ENCODE measurements around the gene TUBGCP2.
"Not testable (repeated sequence)": the region's sequence is repeated elsewhere in the genome, so short reads cannot be mapped to it uniquely, and the experiment has no call there.

The TUBGCP2 gene

DNA sequence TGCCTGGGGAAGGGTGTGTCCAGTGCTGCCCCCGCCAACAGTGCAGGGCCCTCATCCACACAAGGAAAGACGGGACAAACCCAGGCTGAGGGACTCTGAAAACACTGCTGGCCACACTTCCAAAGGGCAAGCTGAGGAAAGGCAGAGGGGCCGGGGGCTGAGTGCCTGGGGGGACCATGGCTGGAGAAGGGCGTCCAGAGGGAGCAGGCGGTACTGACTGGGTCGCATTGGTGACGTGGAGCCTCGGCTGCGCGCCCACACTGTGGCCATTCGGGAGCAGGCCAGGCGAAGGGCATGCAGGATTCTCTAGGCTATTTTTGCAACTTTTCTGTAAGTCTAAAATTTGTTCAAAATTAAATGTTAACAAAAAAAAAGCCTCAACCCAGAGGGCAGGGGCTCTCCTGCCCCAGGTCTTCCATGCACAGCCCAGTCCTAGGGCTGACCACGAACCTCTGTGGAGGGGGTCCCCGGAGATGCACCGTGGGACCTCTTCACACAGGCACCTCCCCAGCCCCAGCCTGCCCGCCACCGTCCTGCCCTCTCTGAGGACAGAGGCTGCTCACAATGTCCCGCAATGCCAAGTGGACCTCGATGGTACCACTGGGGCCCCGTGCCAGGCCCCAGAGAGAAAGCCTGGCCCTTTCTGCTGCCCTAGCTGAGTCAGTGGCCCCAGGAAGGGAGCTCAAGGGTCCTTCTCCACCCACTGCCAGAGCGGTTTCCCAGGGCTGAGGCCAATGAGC, 42.4 kb downstream of the TUBGCP2 start:
- no peak for DNase-seq (ENCODE audit: low read depth in 2 of 2)

DNA sequence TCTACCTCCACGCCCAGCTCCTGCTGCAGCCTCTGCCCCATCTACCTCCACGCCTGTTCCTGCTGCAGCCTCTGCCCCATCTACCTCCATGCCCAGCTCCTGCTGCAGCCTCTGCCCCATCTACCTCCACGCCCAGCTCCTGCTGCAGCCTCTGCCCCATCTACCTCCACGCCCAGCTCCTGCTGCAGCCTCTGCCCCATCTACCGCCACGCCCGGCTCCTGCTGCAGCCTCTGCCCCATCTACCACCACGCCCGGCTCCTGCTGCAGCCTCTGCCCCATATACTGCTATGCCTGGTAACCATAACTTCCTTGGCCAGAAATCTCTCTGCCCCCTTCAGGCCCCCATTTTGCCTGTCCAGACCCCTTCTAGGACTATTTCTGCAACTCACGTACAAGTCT, 43.6 kb downstream of the TUBGCP2 start:
- DNase-seq (ENCODE audit: low read depth in 2 of 2): not testable (repeated sequence)

GRCh38 chr10:133264461-133264860, 44.2 kb downstream of the TUBGCP2 start:
- DNase-seq (ENCODE audit: low read depth in 2 of 2): no peak

- no peak for DNase-seq (ENCODE audit: low read depth in 2 of 2)
These were observed 45.0 kb downstream of the TUBGCP2 start for GRCh38 chr10:133263674-133264073.

DNA sequence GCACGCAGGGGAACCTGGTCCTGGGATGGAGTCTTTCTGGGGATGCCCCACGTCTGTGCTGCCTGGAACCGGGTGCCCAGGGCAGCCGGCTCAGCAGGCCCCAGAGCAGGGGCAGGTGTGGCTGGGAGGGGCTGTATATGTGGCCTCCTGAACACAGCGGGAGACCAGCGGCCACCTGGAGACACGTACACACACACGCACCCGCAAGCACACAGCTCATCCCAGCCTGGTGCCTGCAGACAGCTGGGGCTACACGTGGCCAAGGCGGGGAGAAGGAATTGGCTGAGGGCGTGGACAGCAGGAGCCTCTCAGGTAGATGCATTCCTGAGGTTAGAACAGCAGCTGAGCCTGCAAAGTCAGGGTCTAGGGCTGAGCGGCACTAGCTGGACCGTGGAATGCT, 46.0 kb downstream of the TUBGCP2 start:
- DNase-seq (ENCODE audit: low read depth in 2 of 2): no peak

DNA sequence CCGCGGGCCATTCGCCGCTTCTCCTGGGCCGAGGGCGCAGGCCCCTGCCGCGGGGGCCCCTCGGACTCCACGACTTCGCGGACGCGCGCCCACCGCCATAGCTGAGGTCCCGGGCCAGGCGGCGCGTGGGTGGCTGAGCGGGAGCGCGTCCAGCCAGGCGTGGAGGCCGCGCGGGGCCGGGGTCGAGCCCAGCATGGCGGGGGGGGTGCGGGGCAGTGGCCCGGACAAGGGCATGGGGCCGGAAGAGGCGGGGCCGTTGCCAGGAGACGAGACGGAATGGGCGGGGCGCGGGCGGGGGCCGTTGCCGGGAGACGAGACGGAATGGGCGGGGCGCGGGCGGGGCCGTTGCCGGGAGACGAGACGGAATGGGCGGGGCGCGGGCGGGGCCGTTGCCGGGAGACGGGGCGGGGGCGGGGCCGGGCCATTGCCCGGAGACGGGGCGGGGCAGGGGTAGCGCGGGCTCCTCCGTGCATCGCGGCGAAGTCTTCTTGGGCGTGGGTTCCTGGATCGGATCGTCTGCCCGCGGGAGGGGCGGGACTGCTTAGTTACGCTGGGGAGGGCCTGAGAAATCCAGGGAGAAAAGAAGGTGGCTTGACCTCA, 46.8 kb downstream of the TUBGCP2 start:
- DNase-seq (ENCODE audit: low read depth in 2 of 2): peak; percentile 20 to 33

DNA sequence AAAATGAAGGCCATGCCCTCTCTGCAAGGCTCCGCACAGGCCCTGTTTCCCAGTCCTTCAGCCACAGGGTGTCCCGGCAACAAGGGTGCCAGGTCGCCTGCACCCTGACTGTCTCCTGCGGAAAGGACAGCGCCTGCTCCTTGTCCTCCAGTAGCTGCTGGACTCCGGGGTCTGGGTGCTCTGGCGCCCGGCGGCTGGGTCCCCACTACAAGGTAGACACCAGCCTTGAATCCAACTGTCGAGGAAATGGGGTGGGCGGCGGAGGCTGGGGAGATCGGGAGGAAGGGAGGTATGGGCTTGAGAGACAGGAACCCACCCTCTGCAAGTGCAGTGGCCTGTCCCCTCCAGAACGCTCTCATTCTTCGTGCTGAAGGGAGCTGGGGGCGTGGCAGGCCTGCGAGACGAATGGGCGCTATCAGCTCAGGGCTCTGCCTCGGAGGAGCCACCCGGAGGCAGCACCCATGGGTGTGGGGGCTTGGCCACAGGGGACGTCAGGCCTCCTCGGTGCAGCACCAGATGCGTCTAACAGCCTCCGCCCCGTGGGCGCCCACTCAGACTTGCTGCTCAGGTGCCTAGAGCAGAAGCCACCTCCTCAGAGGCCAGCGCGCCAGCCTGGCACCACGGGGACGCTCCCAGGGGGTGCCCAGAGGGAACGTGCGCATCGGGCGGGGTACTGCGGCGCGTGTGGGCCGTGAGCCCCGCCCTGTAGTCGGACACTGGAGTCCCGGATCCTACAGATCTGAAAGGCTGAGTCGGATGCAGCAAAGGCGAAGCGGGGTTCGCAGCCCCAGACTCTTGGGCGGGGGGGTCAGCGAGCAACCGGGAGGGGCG, 47.6 kb downstream of the TUBGCP2 start:
- DNase-seq (ENCODE audit: low read depth in 2 of 2): no peak

DNA sequence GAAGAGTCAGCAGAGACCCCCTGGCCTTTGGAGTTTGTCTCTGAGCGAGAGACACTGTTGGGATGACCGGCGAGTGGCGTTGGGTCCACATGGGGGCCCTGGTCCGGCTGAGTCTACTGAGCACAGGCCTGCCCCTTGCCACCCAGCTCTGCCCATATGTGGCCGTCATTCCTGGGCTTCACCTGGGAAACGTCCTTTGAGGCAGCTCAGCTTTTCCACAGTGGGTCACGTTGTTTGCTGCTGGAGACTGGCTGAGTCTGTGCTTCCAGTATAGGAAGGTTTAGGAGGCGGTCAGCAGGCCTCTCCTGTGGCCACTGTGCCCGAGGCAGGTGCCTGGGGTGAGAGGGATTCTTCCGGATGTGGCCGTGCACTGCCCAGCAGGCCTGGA, 49.1 kb downstream of the TUBGCP2 start:
- no peak for DNase-seq (ENCODE audit: low read depth in 2 of 2)

- DNase-seq (ENCODE audit: low read depth in 2 of 2): peak; percentile 91 to 92
These were observed 49.7 kb downstream of the TUBGCP2 start for GRCh38 chr10:133258818-133259601.

GRCh38 chr10:133258066-133258817, 50.4 kb downstream of the TUBGCP2 start:
- no peak for DNase-seq (ENCODE audit: low read depth in 2 of 2)

DNA sequence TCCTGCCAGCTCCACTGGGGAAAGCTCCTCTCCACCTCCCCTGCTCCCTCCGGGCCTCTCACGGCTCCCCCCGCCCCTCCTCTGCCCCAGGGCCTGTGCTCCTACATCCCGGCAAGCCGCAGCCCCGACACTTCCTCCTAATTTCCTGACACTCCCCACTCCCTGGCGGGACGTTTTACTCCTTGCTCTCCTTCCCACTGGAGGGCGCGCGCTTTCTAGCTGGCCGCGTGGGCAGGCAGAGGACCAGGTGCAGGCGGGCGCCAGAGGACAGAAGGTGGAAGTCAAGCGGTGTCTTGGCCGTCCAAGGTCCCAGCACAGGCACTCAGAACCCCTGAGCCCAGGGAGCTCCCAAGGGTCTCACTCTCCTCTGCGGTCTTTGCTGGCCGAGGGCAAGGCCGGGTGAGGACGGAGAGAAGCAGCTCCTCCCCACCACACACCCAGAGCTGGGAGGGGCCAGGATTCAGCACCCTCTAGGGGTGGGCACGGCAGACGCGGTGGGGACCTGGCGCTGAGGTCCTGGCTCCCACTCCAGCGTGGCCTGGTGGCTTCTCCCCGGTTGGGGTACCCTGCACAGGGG, 51.1 kb downstream of the TUBGCP2 start:
- DNase-seq (ENCODE audit: low read depth in 2 of 2): no peak

DNA sequence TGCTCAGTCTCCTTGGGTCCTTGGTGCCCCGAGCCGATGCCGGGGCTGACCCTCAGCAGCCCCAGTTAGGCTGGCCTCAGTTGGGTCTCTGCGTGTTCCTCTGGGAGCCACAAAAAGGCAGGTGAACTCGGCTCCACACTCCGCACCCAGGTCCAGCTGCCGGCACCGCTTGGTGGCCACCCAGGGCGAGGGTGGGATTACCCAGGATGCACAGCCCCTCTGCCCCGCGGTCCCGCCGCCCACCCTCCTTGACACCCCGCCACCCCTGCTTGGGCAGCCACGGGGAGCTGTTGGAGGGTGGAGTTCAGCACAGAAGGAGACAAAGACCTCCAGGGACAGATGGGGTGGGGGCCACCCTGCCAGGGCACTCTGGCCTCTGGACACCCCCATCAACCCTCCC, 53.3 kb downstream of the TUBGCP2 start:
- no peak for DNase-seq (ENCODE audit: low read depth in 2 of 2)

DNA sequence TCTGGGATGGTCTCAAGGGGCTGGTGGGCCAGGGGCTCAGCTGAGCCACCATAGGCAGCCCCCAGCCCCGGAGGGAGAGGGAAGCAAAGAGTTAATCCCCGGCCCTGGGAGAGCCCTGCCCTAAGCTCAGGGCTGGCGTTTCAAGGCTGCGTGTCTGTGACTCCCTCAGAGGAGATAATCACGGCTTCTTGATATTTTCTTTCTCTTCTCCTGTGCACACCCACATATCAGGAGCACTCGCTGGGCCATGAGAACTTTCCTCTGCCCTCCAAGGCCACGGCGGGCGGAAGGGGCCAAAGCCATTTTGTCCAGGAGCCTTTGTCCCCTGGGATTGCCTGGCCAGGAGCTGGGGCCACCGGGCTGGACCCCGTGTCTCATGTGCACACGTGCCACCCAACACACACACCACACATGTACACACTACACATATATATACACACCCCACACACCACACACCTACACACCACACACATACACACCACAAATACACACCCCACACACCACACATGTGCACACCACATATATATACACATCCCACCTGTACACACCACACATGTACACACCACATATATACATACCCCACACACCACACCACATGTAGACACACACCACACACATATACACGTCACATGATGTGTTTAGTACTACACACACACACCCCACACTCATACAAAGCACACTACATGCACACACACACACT, 54.1 kb downstream of the TUBGCP2 start:
- no peak for DNase-seq (ENCODE audit: low read depth in 2 of 2)

GRCh38 chr10:133253361-133253955, 55.2 kb downstream of the TUBGCP2 start:
- no peak for DNase-seq (ENCODE audit: low read depth in 2 of 2)

- DNase-seq (ENCODE audit: low read depth in 2 of 2): no peak
These were observed 56.5 kb downstream of the TUBGCP2 start for GRCh38 chr10:133252223-133252552.

- DNase-seq (ENCODE audit: low read depth in 2 of 2): no peak
These were observed 57.1 kb downstream of the TUBGCP2 start for GRCh38 chr10:133251388-133252222.

DNA sequence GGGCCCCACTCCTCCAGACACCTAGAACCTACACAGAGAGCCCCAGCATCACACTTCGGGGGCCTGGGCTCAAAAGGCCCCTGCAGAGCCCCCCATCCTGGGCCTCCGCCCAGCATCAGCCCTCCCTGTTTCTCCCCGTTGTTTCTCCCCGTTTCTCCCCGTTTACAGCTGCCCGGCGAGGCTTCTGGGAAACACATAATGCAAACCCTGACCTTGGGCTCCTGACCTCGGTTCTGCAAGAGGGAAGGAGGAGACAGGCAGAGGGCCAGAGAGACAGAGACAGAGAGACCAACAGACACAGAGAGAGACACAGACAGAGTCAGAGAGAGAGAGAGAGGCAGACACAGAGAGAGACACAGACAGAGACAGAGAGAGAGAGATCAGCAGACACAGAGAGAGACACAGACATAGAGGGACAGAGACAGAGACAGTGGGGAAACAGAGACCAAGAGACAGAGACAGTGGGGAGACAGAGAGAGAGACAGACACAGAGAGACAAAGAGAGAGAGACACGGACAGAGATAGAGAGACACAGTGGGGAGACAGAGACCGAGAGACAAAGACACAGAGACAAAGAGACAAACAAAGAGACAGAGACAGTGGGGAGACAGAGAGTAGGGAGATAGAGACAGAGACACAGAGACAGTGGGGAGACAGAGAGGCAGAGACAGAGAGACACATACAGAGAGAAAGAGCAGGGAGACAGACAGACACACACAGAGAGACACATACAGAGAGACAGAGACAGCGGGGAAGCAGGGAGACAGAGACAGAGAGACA, 58.5 kb downstream of the TUBGCP2 start:
- no peak for DNase-seq (ENCODE audit: low read depth in 2 of 2)

DNA sequence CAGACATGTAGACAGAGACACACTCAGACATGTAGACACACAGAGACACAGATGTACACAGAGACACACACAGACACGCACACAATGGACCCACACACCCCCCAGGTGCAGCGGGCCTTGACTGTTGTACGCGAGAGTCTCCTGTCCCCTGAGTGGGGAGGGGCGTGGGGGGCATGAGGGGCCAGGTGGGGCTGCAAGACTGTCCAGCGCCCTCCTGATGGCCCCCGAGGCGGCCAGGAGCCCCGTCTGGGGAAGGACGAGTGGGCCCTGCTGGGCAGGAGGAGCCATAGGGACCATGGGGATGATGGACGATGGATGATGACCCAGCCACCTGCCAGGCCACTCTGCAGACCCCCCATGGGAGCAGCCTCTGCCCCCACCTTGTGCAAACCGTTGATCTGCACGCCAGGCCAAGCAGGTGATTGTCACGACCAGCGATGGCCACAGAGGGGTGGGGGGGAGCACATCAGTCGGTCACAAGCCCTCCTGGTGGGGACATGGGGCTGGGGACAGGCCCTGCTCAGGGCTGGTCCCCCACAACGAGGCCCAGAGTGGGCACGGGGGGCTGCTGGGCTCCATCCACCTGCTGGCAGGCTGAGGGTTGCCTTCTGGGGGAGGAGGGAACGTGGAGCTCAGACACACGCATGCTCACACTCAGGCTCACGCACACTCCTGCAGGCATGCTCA, 59.4 kb downstream of the TUBGCP2 start:
- DNase-seq (ENCODE audit: low read depth in 2 of 2): no peak

Measured in fibroblast of skin of left quadriceps (primary cell).